ENCODE data around the gene METTL18.

METTL18 gene

GRCh38 chr1:169786974-169787373 is 7.7 kb downstream of the METTL18 start:
- Histone ChIP-seq H3K4me3 (ENCODE audit: extremely low read depth, insufficient read depth, low read length, poor library complexity, severe bottlenecking) (no peak overlapping the region), H3K4me1 (ENCODE audit: control insufficient read depth, insufficient read depth, low read length, poor library complexity, severe bottlenecking) (peaks cover 4% of the 10 kb centered on the region), H3K36me3 (ENCODE audit: control insufficient read depth, insufficient read depth, low read length) (peaks cover 4% of the 10 kb centered on the region), H3K27ac (ENCODE audit: low read depth, low read length, severe bottlenecking) (no peak overlapping the region), H3K9me3 (ENCODE audit: control insufficient read depth, low read length) (peaks cover 5% of the 10 kb centered on the region)
- WGBS, 2 experiments (ENCODE audit: insufficient coverage in 2 of 2), result 72 to 100% methylated on average over 2 to 3 of the region's 3 CpGs

DNA sequence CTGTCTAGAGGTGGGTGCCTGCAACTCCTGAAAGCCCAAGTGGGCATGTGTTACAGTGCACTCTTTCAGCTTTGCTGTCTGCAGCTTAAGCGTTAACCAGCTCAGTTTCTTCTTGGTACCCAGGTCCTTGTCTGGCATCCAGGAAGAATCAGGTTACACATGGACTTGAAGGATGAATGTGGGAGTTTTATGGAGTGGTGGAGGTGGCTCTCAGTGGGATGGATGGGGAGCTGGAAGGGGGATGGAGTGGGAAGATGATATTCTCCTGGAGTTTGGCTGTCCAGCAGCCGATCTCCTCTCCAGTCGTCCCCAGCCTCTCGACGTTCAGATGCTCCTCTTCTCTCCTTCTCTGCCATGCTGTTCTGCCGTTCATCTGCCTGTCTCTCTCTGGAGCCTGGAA is 9.4 kb downstream of the METTL18 start:
- Histone ChIP-seq H3K36me3 (ENCODE audit: control insufficient read depth, insufficient read depth, low read length) (no peaks in the 10 kb centered on the region), H3K27ac (ENCODE audit: low read depth, low read length, severe bottlenecking) (no peak overlapping the region), H3K4me1 (ENCODE audit: control insufficient read depth, insufficient read depth, low read length, poor library complexity, severe bottlenecking) (peaks cover 18% of the 10 kb centered on the region), H3K9me3 (ENCODE audit: control insufficient read depth, low read length) (peaks cover 5% of the 10 kb centered on the region), H3K4me3 (ENCODE audit: extremely low read depth, insufficient read depth, low read length, poor library complexity, severe bottlenecking) (no peak overlapping the region)
- 78 to 100% methylated on average over 1 of the region's 6 CpGs for WGBS, 2 experiments (ENCODE audit: insufficient coverage in 2 of 2)

DNA sequence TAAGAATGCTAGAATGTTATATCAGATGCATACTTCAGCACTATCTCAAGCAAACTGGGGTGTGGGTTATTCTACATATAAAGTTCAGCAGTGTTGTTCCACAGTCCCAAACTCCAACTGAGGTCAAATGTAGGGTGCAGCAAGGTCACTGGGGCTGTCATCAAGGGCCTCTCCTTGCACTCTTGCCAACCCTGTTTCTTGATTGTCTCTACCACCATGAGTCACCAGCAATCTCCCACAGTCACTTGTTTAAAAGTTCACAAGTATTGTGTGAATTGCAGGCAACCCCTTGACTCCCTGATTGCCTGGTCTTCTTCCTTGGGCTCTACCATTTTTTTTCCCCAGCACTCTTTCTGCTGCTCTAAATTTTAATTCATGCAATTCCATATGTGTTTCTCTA is 10.6 kb downstream of the METTL18 start:
- Histone ChIP-seq H3K36me3 (ENCODE audit: control insufficient read depth, insufficient read depth, low read length) (no peaks in the 10 kb centered on the region), H3K4me3 (ENCODE audit: extremely low read depth, insufficient read depth, low read length, poor library complexity, severe bottlenecking) (no peak overlapping the region), H3K9me3 (ENCODE audit: control insufficient read depth, low read length) (peaks cover 5% of the 10 kb centered on the region), H3K4me1 (ENCODE audit: control insufficient read depth, insufficient read depth, low read length, poor library complexity, severe bottlenecking) (peaks cover 26% of the 10 kb centered on the region), H3K27ac (ENCODE audit: low read depth, low read length, severe bottlenecking) (no peak overlapping the region)

- Histone ChIP-seq H3K27ac (ENCODE audit: low read depth, low read length, severe bottlenecking) (no peak overlapping the region), H3K36me3 (ENCODE audit: control insufficient read depth, insufficient read depth, low read length) (no peaks in the 10 kb centered on the region), H3K4me3 (ENCODE audit: extremely low read depth, insufficient read depth, low read length, poor library complexity, severe bottlenecking) (no peak overlapping the region), H3K9me3 (ENCODE audit: control insufficient read depth, low read length) (peaks cover 5% of the 10 kb centered on the region), H3K4me1 (ENCODE audit: control insufficient read depth, insufficient read depth, low read length, poor library complexity, severe bottlenecking) (peaks cover 26% of the 10 kb centered on the region)
- WGBS, 2 experiments (ENCODE audit: insufficient coverage in 2 of 2), result 88% methylated on average over 1 of the region's 3 CpGs; no CpG with 5 or more reads in 1 of the 2 experiments
These were observed 12.1 kb downstream of the METTL18 start for GRCh38 chr1:169782596-169782995.

DNA sequence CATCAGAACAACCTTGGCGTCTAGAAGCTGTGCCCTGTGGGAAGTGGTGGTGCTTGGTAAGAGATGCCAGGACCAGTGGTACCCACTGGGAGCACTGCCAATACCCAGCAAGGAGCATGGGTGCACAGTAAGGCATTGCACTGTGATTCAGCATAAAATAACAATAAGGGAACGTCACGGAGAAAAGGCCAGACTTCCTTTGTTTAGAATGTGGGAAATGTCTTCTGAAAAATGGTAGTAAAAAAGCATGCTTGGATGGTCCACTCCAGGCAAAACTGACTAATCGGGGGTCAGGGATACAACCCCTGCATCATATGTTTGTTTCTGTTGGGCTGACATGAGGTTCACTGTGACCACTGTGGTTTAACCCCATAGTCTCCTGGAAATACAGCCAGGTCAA is 14.7 kb downstream of the METTL18 start:
- H3K4me1 ChIP-seq (ENCODE audit: control insufficient read depth, insufficient read depth, low read length, poor library complexity, severe bottlenecking), result peaks cover 26% of the 10 kb centered on the region
- WGBS, 2 experiments (ENCODE audit: insufficient coverage in 2 of 2), result 92 to 100% methylated on average over 2 to 3 of the region's 4 CpGs
- H3K36me3 ChIP-seq (ENCODE audit: control insufficient read depth, insufficient read depth, low read length), result no peaks in the 10 kb centered on the region
- no peak overlapping the region for H3K4me3 ChIP-seq (ENCODE audit: extremely low read depth, insufficient read depth, low read length, poor library complexity, severe bottlenecking)
- H3K27ac ChIP-seq (ENCODE audit: low read depth, low read length, severe bottlenecking), result no peak overlapping the region
- no peaks in the 10 kb centered on the region for H3K9me3 ChIP-seq (ENCODE audit: control insufficient read depth, low read length)

DNA sequence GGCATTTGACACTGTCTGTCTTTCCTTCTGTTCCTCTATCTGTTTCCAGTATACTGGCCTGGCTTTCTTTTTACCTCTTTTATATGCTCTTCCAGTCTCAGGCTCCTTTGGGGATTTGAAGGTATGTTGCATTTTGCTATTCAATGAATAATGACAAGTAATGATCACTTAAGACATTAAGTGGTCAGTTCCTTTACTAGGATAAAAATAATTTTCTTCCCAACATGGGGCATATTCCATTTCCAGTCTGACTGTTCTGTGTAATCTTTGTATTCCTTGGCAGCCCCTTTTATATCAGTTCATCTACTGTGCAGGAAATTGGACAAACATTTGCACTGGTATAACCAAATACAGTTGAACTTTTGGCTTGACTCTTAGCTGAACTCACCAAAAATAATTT is 15.6 kb downstream of the METTL18 start:
- no peak overlapping the region for H3K27ac ChIP-seq (ENCODE audit: low read depth, low read length, severe bottlenecking)
- no peaks in the 10 kb centered on the region for H3K9me3 ChIP-seq (ENCODE audit: control insufficient read depth, low read length)
- H3K4me1 ChIP-seq (ENCODE audit: control insufficient read depth, insufficient read depth, low read length, poor library complexity, severe bottlenecking), result peaks cover 26% of the 10 kb centered on the region
- H3K36me3 ChIP-seq (ENCODE audit: control insufficient read depth, insufficient read depth, low read length), result no peaks in the 10 kb centered on the region
- no peak overlapping the region for H3K4me3 ChIP-seq (ENCODE audit: extremely low read depth, insufficient read depth, low read length, poor library complexity, severe bottlenecking)

DNA sequence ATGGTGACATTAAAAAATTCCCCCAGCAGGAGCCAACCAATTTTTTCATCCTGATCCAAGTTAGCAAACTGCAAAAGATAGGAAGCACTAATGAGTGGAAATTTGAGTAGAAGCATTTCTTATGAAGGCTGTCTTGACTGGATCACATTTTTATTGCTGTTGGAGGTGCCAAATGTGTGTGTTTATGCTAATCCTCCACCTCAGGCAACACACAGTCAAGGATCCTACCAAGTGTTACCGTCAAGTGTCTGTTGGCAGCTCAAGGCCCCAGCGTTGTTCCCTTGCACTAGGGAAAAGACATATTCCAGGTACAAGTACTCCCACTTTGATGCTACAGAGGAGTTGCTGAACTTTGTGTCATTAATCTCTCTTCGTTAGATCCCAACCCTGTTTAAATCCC is 18.3 kb downstream of the METTL18 start:
- H3K4me1 ChIP-seq (ENCODE audit: control insufficient read depth, insufficient read depth, low read length, poor library complexity, severe bottlenecking), result peaks cover 18% of the 10 kb centered on the region
- WGBS, 2 experiments (ENCODE audit: insufficient coverage in 2 of 2), result 92 to 100% methylated on average over 2 to 3 of the region's 3 CpGs
- H3K27ac ChIP-seq (ENCODE audit: low read depth, low read length, severe bottlenecking), result no peak overlapping the region
- H3K36me3 ChIP-seq (ENCODE audit: control insufficient read depth, insufficient read depth, low read length), result no peaks in the 10 kb centered on the region
- no peaks in the 10 kb centered on the region for H3K9me3 ChIP-seq (ENCODE audit: control insufficient read depth, low read length)
- H3K4me3 ChIP-seq (ENCODE audit: extremely low read depth, insufficient read depth, low read length, poor library complexity, severe bottlenecking), result no peak overlapping the region

- Histone ChIP-seq H3K4me3 (ENCODE audit: extremely low read depth, insufficient read depth, low read length, poor library complexity, severe bottlenecking) (no peak overlapping the region), H3K9me3 (ENCODE audit: control insufficient read depth, low read length) (no peaks in the 10 kb centered on the region), H3K27ac (ENCODE audit: low read depth, low read length, severe bottlenecking) (no peak overlapping the region), H3K4me1 (ENCODE audit: control insufficient read depth, insufficient read depth, low read length, poor library complexity, severe bottlenecking) (no peaks in the 10 kb centered on the region), H3K36me3 (ENCODE audit: control insufficient read depth, insufficient read depth, low read length) (no peaks in the 10 kb centered on the region)
- WGBS, 2 experiments (ENCODE audit: insufficient coverage in 2 of 2), result 92 to 100% methylated on average over 2 of the region's 2 CpGs
These were observed 26.5 kb downstream of the METTL18 start for GRCh38 chr1:169768161-169768560.

GRCh38 chr1:169765580-169766331 is 29.0 kb downstream of the METTL18 start:
- 100% methylated on average over 2 of the region's 7 CpGs; no CpG with 5 or more reads in 1 of the 2 experiments for WGBS, 2 experiments (ENCODE audit: insufficient coverage in 2 of 2)
- Histone ChIP-seq H3K9me3 (ENCODE audit: control insufficient read depth, low read length) (no peaks in the 10 kb centered on the region), H3K4me3 (ENCODE audit: extremely low read depth, insufficient read depth, low read length, poor library complexity, severe bottlenecking) (no peak overlapping the region), H3K27ac (ENCODE audit: low read depth, low read length, severe bottlenecking) (no peak overlapping the region), H3K36me3 (ENCODE audit: control insufficient read depth, insufficient read depth, low read length) (no peaks in the 10 kb centered on the region), H3K4me1 (ENCODE audit: control insufficient read depth, insufficient read depth, low read length, poor library complexity, severe bottlenecking) (no peaks in the 10 kb centered on the region)

DNA sequence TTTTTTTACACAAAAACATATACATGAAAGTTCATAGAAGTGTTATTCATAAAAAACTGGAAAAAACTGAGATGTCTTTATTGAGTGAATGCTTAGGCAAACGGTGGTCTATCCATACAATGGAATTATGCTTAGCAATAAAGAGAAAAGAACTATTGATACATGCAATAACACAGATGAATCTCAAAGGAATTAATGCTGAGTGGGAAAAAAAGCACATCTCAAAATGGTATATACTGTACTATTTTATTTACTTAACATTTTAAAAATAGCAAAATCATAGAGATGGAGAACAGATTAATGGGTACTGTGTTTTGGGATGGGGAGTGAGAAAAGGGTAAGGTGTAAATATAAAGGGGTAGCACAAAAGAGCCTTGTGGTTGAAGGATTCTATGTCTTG is 29.8 kb downstream of the METTL18 start:
- WGBS, 2 experiments (ENCODE audit: insufficient coverage in 2 of 2), result no CpG with 5 or more reads among the region's 1 CpG
- Histone ChIP-seq H3K4me1 (ENCODE audit: control insufficient read depth, insufficient read depth, low read length, poor library complexity, severe bottlenecking) (no peaks in the 10 kb centered on the region), H3K9me3 (ENCODE audit: control insufficient read depth, low read length) (no peaks in the 10 kb centered on the region), H3K36me3 (ENCODE audit: control insufficient read depth, insufficient read depth, low read length) (no peaks in the 10 kb centered on the region), H3K4me3 (ENCODE audit: extremely low read depth, insufficient read depth, low read length, poor library complexity, severe bottlenecking) (no peak overlapping the region), H3K27ac (ENCODE audit: low read depth, low read length, severe bottlenecking) (no peak overlapping the region)

DNA sequence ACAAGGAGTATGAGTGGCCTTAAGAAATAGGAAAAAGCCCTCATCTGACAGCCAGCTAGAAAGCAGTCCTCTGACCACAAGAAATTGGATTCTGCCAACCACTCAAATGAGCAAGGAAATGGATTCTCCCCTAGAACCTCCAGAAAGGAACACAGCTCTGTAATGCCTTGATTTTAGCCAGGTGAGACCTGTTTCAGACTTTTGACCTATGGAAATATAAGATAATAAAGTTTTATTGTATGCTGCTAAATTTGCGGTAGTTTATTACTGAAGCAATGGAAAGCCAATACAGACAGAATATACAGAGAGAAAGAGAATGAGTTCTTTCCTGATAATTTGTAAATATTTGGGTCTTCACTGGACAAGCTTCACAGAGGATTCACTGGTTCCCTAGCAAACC is 32.0 kb downstream of the METTL18 start:
- no peak overlapping the region for H3K27ac ChIP-seq (ENCODE audit: low read depth, low read length, severe bottlenecking)
- no peaks in the 10 kb centered on the region for H3K4me1 ChIP-seq (ENCODE audit: control insufficient read depth, insufficient read depth, low read length, poor library complexity, severe bottlenecking)
- WGBS, 2 experiments (ENCODE audit: insufficient coverage in 2 of 2), result 100% methylated on average over 1 of the region's 1 CpG; no CpG with 5 or more reads in 1 of the 2 experiments
- peaks cover 8% of the 10 kb centered on the region for H3K9me3 ChIP-seq (ENCODE audit: control insufficient read depth, low read length)
- no peaks in the 10 kb centered on the region for H3K36me3 ChIP-seq (ENCODE audit: control insufficient read depth, insufficient read depth, low read length)
- no peak overlapping the region for H3K4me3 ChIP-seq (ENCODE audit: extremely low read depth, insufficient read depth, low read length, poor library complexity, severe bottlenecking)

All from mesodermal cell (in vitro differentiated cells).